ENCODE data around the gene GDF10. TPM values are rescaled to one million over a fixed set of nuclear protein-coding genes. Genes with fewer than 3 reads are reported as not detected.

Gene GDF10
- total and polyA plus RNA-seq, 2 of the 13 experiments (the other 11 are each of a cell fraction or from before 2014, with no cell fraction given): 0.03 TPM; not detected in 1

GRCh38 chr10:47347303-47347675 lies 47.3 kb downstream of the GDF10 start:
- Histone ChIP-seq H3K9ac (ENCODE audit: insufficient read depth, low read depth, low read length) (no peak overlapping the region), H3K4me3 (replicated peaks in 1 of 3; ENCODE audit: insufficient read depth in 1 of 3, low read depth in 2 of 3, low read length in 3 of 3) (no peak overlapping the region), H3K27me3 (ENCODE audit: control insufficient read depth in 1 of 2, insufficient read depth in 2 of 2, low read length in 2 of 2) (peaks cover 5 to 15% of the 10 kb centered on the region in 2 experiments; a peak in 3 of 5 replicates), H3K27ac (ENCODE audit: extremely low read length, insufficient read depth, low read length) (no peak overlapping the region), H3K4me1 (ENCODE audit: insufficient read depth, low read length) (no peaks in the 10 kb centered on the region), H3K36me3 (replicated peaks in 1 of 2; ENCODE audit: control insufficient read depth in 1 of 2, insufficient read depth in 2 of 2, low read length in 2 of 2) (no peaks in the 10 kb centered on the region), H2AFZ (ENCODE audit: low read length) (no peak overlapping the region), H4K20me1 (ENCODE audit: insufficient read depth, low read length) (no peaks in the 10 kb centered on the region), H3K9me3 (ENCODE audit: low read length) (no peaks in the 10 kb centered on the region), H3K4me2 (ENCODE audit: low read depth, low read length) (no peak overlapping the region), H3K79me2 (ENCODE audit: insufficient read depth, low read length) (no peaks in the 10 kb centered on the region)
- FAIRE-seq: no peak
- POLR2A ChIA-PET: no interaction called here
- TF ChIP-seq FLYWCH1 (CRISPR knock-in tag; IDR thresholded peaks at IDR 0.05) (no peak), ZNF512B (CRISPR knock-in tag; IDR thresholded peaks at IDR 0.05; ENCODE audit: borderline replicate concordance) (no peak), ZNF563 (CRISPR knock-in tag; IDR thresholded peaks at IDR 0.05) (no peak)
- CTCF ChIA-PET (ENCODE audit: low intra/inter-chr PET ratio, low total read pairs): no interaction called here
- DNase-seq (ENCODE audit: low spot score): no peak
- in situ Hi-C loops (cut with HindIII; ENCODE audit: extremely low pct_ligation_motif_present, low pct_unique_long_range_greater_than_20kb) (no loop called here), intact Hi-C loops (cut with micrococcal nuclease; ENCODE audit: unreplicated experiment) (no loop called here)
- ATAC-seq: no peak
- no TSS peak for BruUV-seq (replicated peaks)
- WGBS (ENCODE audit: low lambda C conversion rate): 6% methylated on average over 3 of the region's 4 CpGs

- H2AFZ ChIP-seq (ENCODE audit: low read length): no peak within 1 kb of the TSS
- intact Hi-C loops (cut with micrococcal nuclease; ENCODE audit: unreplicated experiment): no loop called here
- H3K4me1 ChIP-seq (ENCODE audit: insufficient read depth, low read length): no peaks in the 10 kb centered on the region
- DNase-seq (ENCODE audit: low spot score): no peak
- POLR2A ChIA-PET: no interaction called here
- H3K9ac ChIP-seq (ENCODE audit: insufficient read depth, low read depth, low read length): no peak within 1 kb of the TSS
- TF ChIP-seq MBNL3 (CRISPR knock-in tag; conservative IDR thresholded peaks at IDR 0.05) (no peak), PCBP2 (optimal IDR thresholded peaks at IDR 0.05; ENCODE audit: low read depth, low read length, poor library complexity, severe bottlenecking) (no peak), CCDC6 (CRISPR knock-in tag; IDR thresholded peaks at IDR 0.05) (no peak), NCOA5 (CRISPR knock-in tag; IDR thresholded peaks at IDR 0.05) (no peak), SNAPC2 (CRISPR knock-in tag; IDR thresholded peaks at IDR 0.05) (no peak), TCF7 (IDR thresholded peaks at IDR 0.05; ENCODE audit: low read depth) (no peak), LRRFIP1 (CRISPR knock-in tag; conservative IDR thresholded peaks at IDR 0.05) (no peak), ZNF224 (CRISPR knock-in tag; IDR thresholded peaks at IDR 0.05) (no peak), NR2C2 (CRISPR knock-in tag; IDR thresholded peaks at IDR 0.05; ENCODE audit: borderline replicate concordance) (no peak), HHEX (CRISPR knock-in tag; IDR thresholded peaks at IDR 0.05) (no peak), ZSCAN31 (CRISPR knock-in tag; IDR thresholded peaks at IDR 0.05; ENCODE audit: low read depth) (no peak), TCF12 (IDR thresholded peaks at IDR 0.05) (no peak), TCF12 (CRISPR knock-in tag; IDR thresholded peaks at IDR 0.05) (no peak)
- no peak for ATAC-seq
- in situ Hi-C loops (cut with HindIII; ENCODE audit: extremely low pct_ligation_motif_present, low pct_unique_long_range_greater_than_20kb): no loop called here
- WGBS (ENCODE audit: low lambda C conversion rate): 0% methylated on average over 2 of the region's 5 CpGs
- H4K20me1 ChIP-seq (ENCODE audit: insufficient read depth, low read length): no peaks in the 10 kb centered on the region
- H3K4me3 ChIP-seq (replicated peaks in 1 of 3; ENCODE audit: insufficient read depth in 1 of 3, low read depth in 2 of 3, low read length in 3 of 3): no peak within 1 kb of the TSS
- H3K79me2 ChIP-seq (ENCODE audit: insufficient read depth, low read length): no peaks in the 10 kb centered on the region
- H3K4me2 ChIP-seq (ENCODE audit: low read depth, low read length): no peak within 1 kb of the TSS
- no peak for FAIRE-seq
- H3K27ac ChIP-seq (ENCODE audit: extremely low read length, insufficient read depth, low read length): no peak within 1 kb of the TSS
- H3K36me3 ChIP-seq (replicated peaks in 1 of 2; ENCODE audit: control insufficient read depth in 1 of 2, insufficient read depth in 2 of 2, low read length in 2 of 2): no peaks in the 10 kb centered on the region
- peaks cover 6 to 22% of the 10 kb centered on the region in 2 experiments; a peak in 3 of 5 replicates for H3K27me3 ChIP-seq (ENCODE audit: control insufficient read depth in 1 of 2, insufficient read depth in 2 of 2, low read length in 2 of 2)
- no TSS peak for BruUV-seq (replicated peaks)
- no peaks in the 10 kb centered on the region for H3K9me3 ChIP-seq (ENCODE audit: low read length)
- CTCF ChIA-PET (ENCODE audit: low intra/inter-chr PET ratio, low total read pairs): no interaction called here
Observed at GRCh38 chr10:47348138-47348651, 48.2 kb downstream of the GDF10 start, which contains the start of gene RBP3. Gene RBP3, plus strand, starts transcription at chr10:47348363. Its CDS starts 122 bp downstream, at chr10:47348485.

Measured in HepG2 (cell line).